NCI-H226 (cell line): ENCODE measurements around the gene STRN.
"Not testable (repeated sequence)": the region's sequence is repeated elsewhere in the genome, so short reads cannot be mapped to it uniquely, and the experiment has no call there.

ENCODE experiments used
- DNase-seq: peaks from one replicate; pipeline ENCODE4 v3.0.0-alpha.2; 2015

The STRN gene

GRCh38 chr2:36963734-36964133, 2.6 kb downstream of the STRN start:
- DNase-seq = no peak

GRCh38 chr2:36963106-36963505, 3.2 kb downstream of the STRN start:
- DNase-seq = no peak

GRCh38 chr2:36960773-36961172, 5.6 kb downstream of the STRN start:
- DNase-seq = no peak

- no peak for DNase-seq
Measured at GRCh38 chr2:36960005-36960675, 6.2 kb downstream of the STRN start.

GRCh38 chr2:36954977-36955607, 11.2 kb downstream of the STRN start:
- DNase-seq = no peak

- no peak for DNase-seq
Measured at GRCh38 chr2:36952748-36953197, 13.6 kb downstream of the STRN start.

- peak; percentile 49 for DNase-seq
Measured at GRCh38 chr2:36951574-36951973, 14.8 kb downstream of the STRN start.

- no peak for DNase-seq
Measured at GRCh38 chr2:36951027-36951518, 15.3 kb downstream of the STRN start.

- no peak for DNase-seq
Measured at GRCh38 chr2:36949845-36950244, 16.5 kb downstream of the STRN start.

- DNase-seq = not testable (repeated sequence)
Measured at GRCh38 chr2:36945240-36945639, 21.1 kb downstream of the STRN start.

GRCh38 chr2:36941867-36942266, 24.5 kb downstream of the STRN start:
- no peak for DNase-seq

- DNase-seq = not testable (repeated sequence)
Measured at GRCh38 chr2:36936526-36936925, 29.8 kb downstream of the STRN start.

GRCh38 chr2:36931688-36932087, 34.6 kb downstream of the STRN start:
- DNase-seq = not testable (repeated sequence)

GRCh38 chr2:36930787-36931410, 35.4 kb downstream of the STRN start:
- peak; percentile 57 for DNase-seq

GRCh38 chr2:36926175-36927132, 39.9 kb downstream of the STRN start:
- DNase-seq = not testable (repeated sequence)

- not testable (repeated sequence) for DNase-seq
Measured at GRCh38 chr2:36922629-36923028, 43.7 kb downstream of the STRN start.

- peak; percentile 19 for DNase-seq
Measured at GRCh38 chr2:36921984-36922383, 44.4 kb downstream of the STRN start.

GRCh38 chr2:36919041-36919837, 47.1 kb downstream of the STRN start:
- DNase-seq = peak; percentile 73

GRCh38 chr2:36918307-36918706, 48.0 kb downstream of the STRN start:
- no peak for DNase-seq

- DNase-seq = no peak
Measured at GRCh38 chr2:36915627-36916026, 50.7 kb downstream of the STRN start.

GRCh38 chr2:36912695-36913094, 53.6 kb downstream of the STRN start:
- DNase-seq = no peak

- no peak for DNase-seq
Measured at GRCh38 chr2:36911012-36911411, 55.3 kb downstream of the STRN start.
